Muscle of leg (tissue), 11 donors: ENCODE results near the gene PHETA2. TPM values are rescaled to one million over a fixed set of nuclear protein-coding genes. Genes with fewer than 3 reads are reported as not detected.
"Not testable (repeated sequence)": the region's sequence is repeated elsewhere in the genome, so short reads cannot be mapped to it uniquely, and the experiment has no call there.

Experiments used
- DNase-seq: peaks from one replicate; pipeline ENCODE4 v3.0.0; 2013
- H3K27ac ChIP-seq: one replicate; pipeline ENCODE4 v1.5.1; 2013; ENCODE audit warnings: mild to moderate bottlenecking, low read length, control low read depth
- H3K27me3 ChIP-seq: one replicate; pipeline ENCODE4 v1.6.1; 2013; ENCODE audit warnings: low read length; ENCODE audit not compliant: control insufficient read depth, insufficient read depth
- H3K36me3 ChIP-seq: one replicate; pipeline ENCODE4 v1.6.1; 2013; ENCODE audit warnings: low read length; ENCODE audit not compliant: control insufficient read depth, insufficient read depth
- H3K4me1 ChIP-seq: one replicate; pipeline ENCODE4 v1.6.1; 2013; ENCODE audit warnings: low read length; ENCODE audit not compliant: control insufficient read depth, insufficient read depth
- H3K4me3 ChIP-seq: one replicate; pipeline ENCODE4 v1.5.1; 2013; ENCODE audit warnings: low read length, control low read depth
- H3K9me3 ChIP-seq: replicated peaks from 2 replicates; pipeline ENCODE4 v1.6.1; 2013; ENCODE audit warnings: low read depth, low read length; ENCODE audit not compliant: control insufficient read depth
- WGBS: methylation state at CpG from one replicate; pipeline ENCODE4 v1.1.5; 2013; ENCODE audit warnings: missing lambda C conversion rate; ENCODE audit not compliant: insufficient coverage; 5-methylcytosine and 5-hydroxymethylcytosine counted together
- polyA plus RNA-seq, 8 donors: library from polyadenylated mRNA; unstranded; fragments of 120-200 nt; gene quantifications; one replicate each; pipeline versions ENCODE4 v1.2.1 to v1.2.3, GENCODE V29; 2013; ENCODE audit warnings: inconsistent platforms in 1 of 8, low replicate concordance in 1 of 8; ENCODE audit not compliant: insufficient read length in 8 of 8, insufficient read depth in 1 of 8
- total RNA-seq: library from RNA; stranded (reverse); fragments of 120-200 nt; gene quantifications from one replicate; pipeline ENCODE4 v1.2.4, GENCODE V29; 2013

The PHETA2 gene
- total and polyA plus RNA-seq, 9 donors: 18.0 to 32.1 (median 25.2) TPM

GRCh38 chr22:42120231-42121021 is 46.4 kb downstream of the PHETA2 start:
- not testable (repeated sequence) for H3K9me3 ChIP-seq, DNase-seq, H3K4me3 ChIP-seq, H3K27me3 ChIP-seq, H3K27ac ChIP-seq, H3K36me3 ChIP-seq, H3K4me1 ChIP-seq
- 88% methylated on average over 6 of the region's 15 CpGs for WGBS

- H3K4me1 ChIP-seq, H3K27ac ChIP-seq, DNase-seq, H3K9me3 ChIP-seq, H3K4me3 ChIP-seq, H3K36me3 ChIP-seq, H3K27me3 ChIP-seq: not testable (repeated sequence)
- WGBS: no CpG with 5 or more reads among the region's 4 CpGs
Observed at GRCh38 chr22:42123529-42123928, 49.5 kb downstream of the PHETA2 start.

GRCh38 chr22:42127606-42128005 is 53.6 kb downstream of the PHETA2 start:
- Histone ChIP-seq H3K27me3 (peaks cover 3% of the 10 kb centered on the region), H3K27ac (no peak overlapping the region), H3K36me3 (no peaks in the 10 kb centered on the region), H3K9me3 (no peaks in the 10 kb centered on the region), H3K4me3 (no peak overlapping the region), H3K4me1 (no peaks in the 10 kb centered on the region)
- 92% methylated on average over 11 of the region's 16 CpGs for WGBS
- no peak for DNase-seq

GRCh38 chr22:42128007-42128406 is 54.0 kb downstream of the PHETA2 start:
- H3K4me3 ChIP-seq, DNase-seq, H3K36me3 ChIP-seq, H3K4me1 ChIP-seq, H3K27ac ChIP-seq, H3K9me3 ChIP-seq, H3K27me3 ChIP-seq: not testable (repeated sequence)
- WGBS: 69% methylated on average over 5 of the region's 13 CpGs

Other genes with a start within 250 kb of the PHETA2 start
- gene SREBF2, start 241.1 kb upstream of the PHETA2 start, total RNA-seq: 30.9 TPM
- 100 to 1,000 TPM in 1 of 8 donors, 10 to 100 TPM in 7; 61.7 to 106 (median 82.4) TPM for gene SREBF2, start 241.1 kb upstream of the PHETA2 start, polyA plus RNA-seq
- gene SHISA8, start 159.2 kb upstream of the PHETA2 start, total RNA-seq: 0.09 TPM
- gene SHISA8, start 159.2 kb upstream of the PHETA2 start, polyA plus RNA-seq: under 1 TPM in 7 of 8 donors, not detected in 1; 0.11 to 0.39 (median 0.22) TPM
- gene TNFRSF13C, start 147.4 kb upstream of the PHETA2 start, total RNA-seq: 0.75 TPM
- gene TNFRSF13C, start 147.4 kb upstream of the PHETA2 start, polyA plus RNA-seq: 1 to 10 TPM in 7 of 8 donors, under 1 TPM in 1; 0.91 to 2.3 (median 1.2) TPM
- 6.7 TPM for gene CENPM, start 127.1 kb upstream of the PHETA2 start, total RNA-seq
- gene CENPM, start 127.1 kb upstream of the PHETA2 start, polyA plus RNA-seq: 10 to 100 TPM in 3 of 8 donors, 1 to 10 TPM in 5; 7.5 to 11.6 (median 9.1) TPM
- 0.89 TPM for gene SEPTIN3, start 104.8 kb upstream of the PHETA2 start, total RNA-seq
- 1 to 10 TPM in 4 of 8 donors, under 1 TPM in 4; 0.67 to 2.0 (median 0.90) TPM for gene SEPTIN3, start 104.8 kb upstream of the PHETA2 start, polyA plus RNA-seq
- 1.0 TPM for gene WBP2NL, start 75.5 kb upstream of the PHETA2 start, total RNA-seq
- 1 to 10 TPM in 5 of 8 donors, under 1 TPM in 3; 0.38 to 2.3 (median 1.2) TPM for gene WBP2NL, start 75.5 kb upstream of the PHETA2 start, polyA plus RNA-seq
- 21.8 TPM for gene NAGA, start 3.4 kb upstream of the PHETA2 start, total RNA-seq
- 10 to 100 TPM; 15.1 to 28.7 (median 22.4) TPM for gene NAGA, start 3.4 kb upstream of the PHETA2 start, polyA plus RNA-seq
- 19.6 TPM for gene SMDT1, start 5.5 kb downstream of the PHETA2 start, total RNA-seq
- 100 to 1,000 TPM in 5 of 8 donors, 10 to 100 TPM in 3; 57.4 to 171 (median 114) TPM for gene SMDT1, start 5.5 kb downstream of the PHETA2 start, polyA plus RNA-seq
- 114 TPM for gene NDUFA6, start 16.5 kb downstream of the PHETA2 start, total RNA-seq
- 100 to 1,000 TPM in 2 of 8 donors, 10 to 100 TPM in 6; 78.1 to 143 (median 90.1) TPM for gene NDUFA6, start 16.5 kb downstream of the PHETA2 start, polyA plus RNA-seq
- gene CYP2D6, start 56.6 kb downstream of the PHETA2 start, total RNA-seq: 0.31 TPM
- 1 to 10 TPM in 6 of 8 donors, under 1 TPM in 2; 0.64 to 3.4 (median 1.6) TPM for gene CYP2D6, start 56.6 kb downstream of the PHETA2 start, polyA plus RNA-seq
- 13.7 TPM for gene TCF20, start 196.4 kb downstream of the PHETA2 start, total RNA-seq
- gene TCF20, start 196.4 kb downstream of the PHETA2 start, polyA plus RNA-seq: 10 to 100 TPM in 4 of 8 donors, 1 to 10 TPM in 4; 6.7 to 15.6 (median 10.0) TPM